Ecto neural progenitor cell (in vitro differentiated cells): ENCODE results near the gene ADPRH.

Experiments
- DNase-seq: peaks from one replicate; pipeline ENCODE4 v3.0.0-alpha.2; 2018; ENCODE audit warnings: low spot score

Gene ADPRH

DNA sequence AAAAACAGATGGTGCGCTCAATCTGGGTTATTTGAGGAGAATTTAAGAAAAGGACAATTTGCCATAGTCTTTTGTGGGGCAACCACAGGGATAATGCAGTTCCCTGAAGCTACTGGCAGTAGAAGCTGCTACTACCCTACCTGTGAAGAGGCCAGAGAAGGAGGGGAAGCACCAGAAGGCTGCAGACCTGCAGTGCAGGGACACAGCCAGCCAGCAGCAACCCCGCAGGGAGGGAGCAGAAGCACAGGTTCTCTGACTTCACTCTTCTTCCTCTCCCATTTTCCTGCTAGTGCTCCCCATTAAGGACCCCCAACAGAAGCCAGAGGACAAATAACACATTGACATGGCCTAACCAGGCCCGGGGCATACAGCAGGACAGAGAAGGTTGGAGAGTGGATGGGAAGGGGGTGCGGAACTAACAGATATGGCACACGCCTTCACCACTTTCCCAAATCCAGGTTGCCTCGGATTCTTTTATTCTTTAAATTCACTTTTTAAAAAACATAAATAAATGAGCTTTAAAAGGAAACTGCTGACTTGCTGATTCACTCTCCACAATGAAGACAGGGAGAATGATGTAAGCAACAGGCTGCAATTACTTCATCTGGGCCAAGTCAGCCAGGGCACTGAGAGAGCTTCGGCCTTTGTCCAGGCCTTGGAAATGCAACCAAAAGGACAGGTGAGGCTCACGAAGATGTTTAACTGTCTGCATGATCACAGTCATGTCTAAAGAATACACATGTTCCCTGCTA lies 51.0 kb downstream of the ADPRH start:
- no peak for DNase-seq

DNA sequence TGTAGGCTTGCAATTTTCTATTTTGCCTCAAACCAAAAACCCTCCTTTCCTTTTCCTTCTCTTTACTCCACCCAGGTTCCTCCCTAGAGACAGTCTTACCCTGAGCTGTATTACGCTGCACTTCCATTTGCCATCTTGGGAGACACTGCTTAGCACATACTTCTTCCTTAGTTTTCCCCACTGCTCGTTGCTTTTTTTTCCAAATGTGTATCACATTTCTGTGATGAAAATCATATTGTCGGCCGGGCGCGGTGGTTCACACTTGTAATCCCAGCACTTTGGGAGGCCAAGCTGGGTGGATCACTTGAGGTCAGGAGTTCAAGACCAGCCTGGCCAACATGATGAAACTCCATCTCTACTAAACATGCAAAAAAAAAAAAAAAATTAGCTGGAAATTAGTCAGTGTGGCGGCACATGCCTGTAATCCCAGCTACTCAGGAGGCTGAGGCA lies 51.6 kb downstream of the ADPRH start:
- DNase-seq = no peak

- DNase-seq = no peak
These were observed 52.2 kb downstream of the ADPRH start for GRCh38 chr3:119631516-119631915.

DNA sequence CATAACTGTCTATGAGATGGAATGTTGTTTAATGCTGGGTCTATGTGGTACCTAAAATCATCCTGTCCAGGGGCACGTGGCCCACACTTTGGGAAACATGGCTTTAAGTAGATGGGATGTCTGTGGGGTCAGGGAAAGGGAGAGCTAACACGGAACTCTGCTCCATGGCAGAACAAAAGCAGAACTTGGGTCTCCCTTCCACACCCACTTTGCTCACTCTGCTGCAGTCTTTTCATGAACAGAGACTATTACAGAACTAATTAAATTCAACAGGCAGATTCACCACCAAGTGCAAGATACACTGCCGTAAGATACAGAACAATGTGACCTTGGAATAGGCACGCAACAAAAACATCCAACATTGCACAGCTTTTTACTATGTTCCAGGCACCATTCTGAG lies 52.9 kb downstream of the ADPRH start:
- no peak for DNase-seq

- no peak for DNase-seq
These were observed 53.5 kb downstream of the ADPRH start for GRCh38 chr3:119632829-119633228.

DNA sequence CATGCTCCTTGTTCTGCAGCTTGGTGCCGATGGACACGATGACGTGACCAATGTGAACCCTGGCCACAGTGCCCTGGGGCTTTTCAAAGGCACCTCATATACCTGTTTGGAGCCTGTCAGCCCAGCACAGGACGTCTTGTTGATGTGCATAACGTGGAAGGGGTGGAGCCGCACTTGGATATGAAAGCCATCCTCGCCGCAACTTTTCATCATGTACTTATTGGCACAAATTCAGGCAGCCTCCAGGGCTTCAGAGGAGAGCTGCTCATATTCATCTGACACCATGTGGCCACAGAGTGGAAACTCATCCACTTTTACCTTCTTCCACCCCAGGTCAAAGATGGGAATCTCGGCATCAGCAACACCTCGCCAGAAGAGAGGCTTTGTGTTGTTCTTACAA lies 56.4 kb downstream of the ADPRH start:
- no peak for DNase-seq

- no peak for DNase-seq
These were observed 57.0 kb downstream of the ADPRH start for GRCh38 chr3:119636249-119636648.

- no peak for DNase-seq
These were observed 57.8 kb downstream of the ADPRH start for GRCh38 chr3:119636891-119637611.

- no peak for DNase-seq
These were observed 58.6 kb downstream of the ADPRH start for GRCh38 chr3:119637679-119638477.
